Bronchial epithelial cell (primary cell): Measurements from ENCODE around the gene PCSK9. TPM values are rescaled to one million over a fixed set of nuclear protein-coding genes. Genes with fewer than 3 reads are reported as not detected.

Source experiments
- DNase-seq: peaks from one replicate; pipeline ENCODE4 v3.0.0-alpha.2; 2010; ENCODE audit warnings: low read depth
- FAIRE-seq: peaks from 2 replicates; lab custom pipeline; 2011; peaks lifted over from hg19 to GRCh38; lab: Jason Lieb, UNC
- H3K27me3 ChIP-seq: 2 replicates; pipeline ENCODE4 v1.5.1; 2011; ENCODE audit warnings: low read length; ENCODE audit not compliant: control insufficient read depth, insufficient read depth
- H3K36me3 ChIP-seq: 2 replicates; pipeline ENCODE4 v1.5.1; 2011; ENCODE audit warnings: low read length; ENCODE audit not compliant: control insufficient read depth, insufficient read depth
- H3K4me3 ChIP-seq: 2 replicates; pipeline ENCODE4 v1.5.1; 2011; ENCODE audit warnings: mild to moderate bottlenecking, low read depth, low read length, control low read depth
- total RNA-seq: library from RNA; depleted of rRNA; stranded (reverse); fragments of >200 nt; gene quantifications from 2 replicates; pipeline ENCODE4 v1.2.1, GENCODE V29; 2014
- TF ChIP-seq, protein P1 (sequence below): IDR thresholded peaks from 2 replicates; pipeline ENCODE4 v1.5.1; 2011; ENCODE audit warnings: mild to moderate bottlenecking, moderate library complexity, low read length, control low read depth, inconsistent platforms; ENCODE audit not compliant: insufficient read depth, severe bottlenecking

The PCSK9 gene
- total RNA-seq, 1 donor from 2014 or later: 11.3 TPM

DNA sequence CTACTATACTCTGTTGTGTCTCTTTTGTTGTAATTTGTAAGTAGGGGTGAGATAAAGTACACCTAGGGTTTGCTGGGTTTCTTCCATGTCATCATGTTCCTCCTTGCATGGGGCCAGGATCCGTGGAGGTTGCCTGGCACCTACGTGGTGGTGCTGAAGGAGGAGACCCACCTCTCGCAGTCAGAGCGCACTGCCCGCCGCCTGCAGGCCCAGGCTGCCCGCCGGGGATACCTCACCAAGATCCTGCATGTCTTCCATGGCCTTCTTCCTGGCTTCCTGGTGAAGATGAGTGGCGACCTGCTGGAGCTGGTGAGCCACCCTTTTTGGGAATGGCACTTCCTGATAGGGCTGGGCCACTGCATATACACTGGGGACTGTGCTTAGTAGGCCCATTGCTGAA is 4.4 kb downstream of the PCSK9 start:
- TF ChIP-seq, protein P1, sequence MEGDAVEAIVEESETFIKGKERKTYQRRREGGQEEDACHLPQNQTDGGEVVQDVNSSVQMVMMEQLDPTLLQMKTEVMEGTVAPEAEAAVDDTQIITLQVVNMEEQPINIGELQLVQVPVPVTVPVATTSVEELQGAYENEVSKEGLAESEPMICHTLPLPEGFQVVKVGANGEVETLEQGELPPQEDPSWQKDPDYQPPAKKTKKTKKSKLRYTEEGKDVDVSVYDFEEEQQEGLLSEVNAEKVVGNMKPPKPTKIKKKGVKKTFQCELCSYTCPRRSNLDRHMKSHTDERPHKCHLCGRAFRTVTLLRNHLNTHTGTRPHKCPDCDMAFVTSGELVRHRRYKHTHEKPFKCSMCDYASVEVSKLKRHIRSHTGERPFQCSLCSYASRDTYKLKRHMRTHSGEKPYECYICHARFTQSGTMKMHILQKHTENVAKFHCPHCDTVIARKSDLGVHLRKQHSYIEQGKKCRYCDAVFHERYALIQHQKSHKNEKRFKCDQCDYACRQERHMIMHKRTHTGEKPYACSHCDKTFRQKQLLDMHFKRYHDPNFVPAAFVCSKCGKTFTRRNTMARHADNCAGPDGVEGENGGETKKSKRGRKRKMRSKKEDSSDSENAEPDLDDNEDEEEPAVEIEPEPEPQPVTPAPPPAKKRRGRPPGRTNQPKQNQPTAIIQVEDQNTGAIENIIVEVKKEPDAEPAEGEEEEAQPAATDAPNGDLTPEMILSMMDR: no peak
- no peak for DNase-seq
- H3K36me3 ChIP-seq: peaks cover 24% of the 10 kb centered on the region
- FAIRE-seq: no peak
- no peak overlapping the region for H3K4me3 ChIP-seq
- H3K27me3 ChIP-seq: no peaks in the 10 kb centered on the region

DNA sequence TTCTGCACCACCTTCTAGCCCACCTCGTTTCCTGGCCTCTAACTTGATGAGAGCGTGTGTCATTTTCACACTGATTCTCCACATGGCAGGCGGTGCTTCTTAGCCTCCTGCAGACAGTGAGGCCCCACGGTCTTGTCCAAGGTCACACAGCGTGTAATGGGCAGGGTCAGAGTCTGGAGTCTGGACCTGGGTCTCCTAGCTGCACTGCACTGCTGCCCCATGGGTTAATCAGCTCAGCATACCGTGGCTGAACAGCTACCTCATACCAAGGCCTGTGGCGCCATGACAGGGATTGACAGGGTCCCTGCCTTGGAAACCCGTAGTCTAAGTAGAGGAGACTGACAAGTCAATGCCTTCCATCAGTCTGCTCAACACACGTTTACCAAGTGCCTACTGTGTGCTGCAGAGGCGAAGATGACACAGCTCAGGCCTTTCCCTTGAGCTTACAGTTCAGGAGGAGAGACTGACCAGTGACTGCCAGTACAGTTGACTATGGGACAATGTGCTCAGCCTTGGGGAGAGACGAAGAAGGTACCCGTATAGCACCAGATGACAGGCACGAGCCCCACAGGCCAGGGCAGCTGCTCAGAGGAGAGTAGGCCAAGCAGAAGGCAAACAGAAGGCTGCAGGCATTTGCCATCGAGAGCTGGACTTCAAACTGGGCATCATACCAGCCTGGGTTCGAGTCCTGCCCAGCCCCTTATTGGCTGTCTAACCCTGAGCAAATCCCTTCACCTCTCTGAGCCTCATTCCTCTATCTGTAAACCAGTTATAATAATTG is 5.5 kb downstream of the PCSK9 start:
- TF ChIP-seq, protein P1: no peak
- Histone ChIP-seq H3K27me3 (no peaks in the 10 kb centered on the region), H3K4me3 (no peak overlapping the region), H3K36me3 (peaks cover 24% of the 10 kb centered on the region)
- no peak for DNase-seq
- FAIRE-seq: peak; percentile 68

DNA sequence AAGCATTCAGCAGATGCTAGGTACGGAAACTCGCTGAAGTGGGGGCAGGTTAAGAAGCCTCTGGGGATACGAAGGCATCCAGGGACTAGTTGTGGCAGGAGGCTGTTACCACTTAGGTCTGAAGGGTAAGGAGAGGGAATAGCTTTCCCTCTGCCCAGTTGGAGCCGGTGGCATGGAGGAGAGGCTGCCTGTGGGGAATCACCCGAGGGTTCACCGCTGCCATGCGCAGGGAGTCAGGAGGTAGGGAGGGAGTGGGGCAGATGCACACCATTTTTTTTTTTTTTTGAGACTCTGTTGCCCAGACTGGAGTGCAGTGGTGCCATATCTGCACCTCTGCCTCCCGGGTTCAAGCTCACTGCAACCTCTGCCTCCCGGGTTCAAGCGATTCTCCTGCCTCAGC is 6.1 kb downstream of the PCSK9 start:
- FAIRE-seq: no peak
- Histone ChIP-seq H3K27me3 (no peaks in the 10 kb centered on the region), H3K4me3 (no peak overlapping the region), H3K36me3 (peaks cover 24% of the 10 kb centered on the region)
- TF ChIP-seq, protein P1: no peak
- DNase-seq: no peak

DNA sequence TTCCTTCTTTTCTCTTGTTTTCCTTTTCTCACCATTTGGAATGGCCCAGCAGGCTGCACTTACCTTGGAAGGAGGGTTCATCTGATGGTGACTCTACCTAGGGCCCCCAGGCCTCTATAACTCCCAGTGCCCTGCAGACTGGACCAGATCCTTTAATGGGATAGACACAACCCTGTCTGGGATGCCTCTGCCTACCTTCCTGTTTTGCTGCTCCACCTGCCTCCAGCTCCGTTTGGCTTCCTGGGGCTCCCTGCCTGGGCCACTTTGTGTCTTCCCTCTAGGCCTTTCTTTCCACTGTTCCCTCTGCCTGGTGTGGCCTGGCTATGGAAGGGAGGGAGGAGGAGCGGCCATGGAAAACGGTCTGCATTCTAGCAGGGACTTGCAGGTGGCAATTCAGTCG is 7.5 kb downstream of the PCSK9 start:
- TF ChIP-seq, protein P1: no peak
- Histone ChIP-seq H3K36me3 (peaks cover 28% of the 10 kb centered on the region), H3K27me3 (no peaks in the 10 kb centered on the region), H3K4me3 (no peak overlapping the region)
- DNase-seq: no peak
- no peak for FAIRE-seq

DNA sequence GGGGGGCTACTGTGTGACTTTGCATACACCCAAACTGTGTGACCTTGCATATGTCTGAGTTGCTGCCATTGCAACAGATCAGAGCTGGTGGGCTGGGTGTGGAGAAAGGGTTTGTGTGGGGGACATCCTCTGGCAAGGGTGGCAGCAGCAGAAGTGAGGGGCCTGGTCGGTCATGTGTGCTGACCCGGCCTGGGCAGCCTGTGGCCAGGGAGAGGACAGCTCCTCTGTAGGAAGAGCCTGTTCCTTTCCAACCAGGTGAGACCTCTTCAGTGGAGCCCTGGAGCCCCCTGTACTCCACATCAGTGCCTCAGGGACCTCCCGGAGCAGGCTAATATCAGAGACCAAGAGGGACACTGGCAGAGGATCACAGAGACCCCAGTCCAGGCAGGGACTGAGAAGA is 8.3 kb downstream of the PCSK9 start:
- no peak overlapping the region for H3K4me3 ChIP-seq
- H3K27me3 ChIP-seq: no peaks in the 10 kb centered on the region
- TF ChIP-seq, protein P1: no peak
- FAIRE-seq: no peak
- no peak for DNase-seq
- peaks cover 31% of the 10 kb centered on the region for H3K36me3 ChIP-seq
